Activated CD8-positive, alpha-beta memory T cell treated with anti-CD3 and anti-CD28 coated beads, Interleukin-2, amount 10 ng/mL, durations not matched to agents 7 days and 5 days (primary cell): ENCODE data around the gene ACTN1. TPM values are rescaled to one million over a fixed set of nuclear protein-coding genes. Genes with fewer than 3 reads are reported as not detected.
"Not testable (repeated sequence)": the region's sequence is repeated elsewhere in the genome, so short reads cannot be mapped to it uniquely, and the experiment has no call there.

Experiments
- ATAC-seq: fragments of 150-1000 bp; cut with Tn5 transposase; one replicate; pipeline ENCODE4 v1.10.0; 2021; ENCODE audit warnings: moderate library complexity
- CTCF ChIA-PET: fragments of 350-600 bp; sonication (Branson Sonifier 250); formaldehyde crosslinking; loops from one replicate; lab custom pipeline; 2021; ENCODE audit warnings: antibody characterized with exemption; lab: Charles Lee
- DNase-seq: peaks from one replicate; pipeline ENCODE4 v3.0.0-alpha.2; 2020
- H3K27ac Mint-ChIP-seq: one replicate; pipeline ENCODE4 v1.8.0; 2021; ENCODE audit warnings: mild to moderate bottlenecking, mixed read lengths
- H3K27me3 Mint-ChIP-seq: one replicate; pipeline ENCODE4 v1.8.0; 2021; ENCODE audit warnings: mixed read lengths
- H3K36me3 Mint-ChIP-seq: one replicate; pipeline ENCODE4 v1.8.0; 2021; ENCODE audit warnings: mild to moderate bottlenecking, mixed read lengths
- H3K4me1 Mint-ChIP-seq: one replicate; pipeline ENCODE4 v1.8.0; 2021; ENCODE audit warnings: mixed read lengths
- H3K4me3 Mint-ChIP-seq: one replicate; pipeline ENCODE4 v1.8.0; 2021; ENCODE audit warnings: mild to moderate bottlenecking, moderate library complexity, mixed read lengths
- H3K9me3 Mint-ChIP-seq: one replicate; pipeline ENCODE4 v1.8.0; 2022; ENCODE audit warnings: low read depth, mixed read lengths
- total RNA-seq, 2 experiments: library from RNA; stranded (reverse); gene quantifications; one replicate each; pipeline ENCODE4 v1.2.3, GENCODE V29; 2021

ACTN1 gene
- total RNA-seq, 2 experiments from 2014 or later, result 26.8 to 56.0 TPM

- Mint-ChIP-seq H3K9me3 (no peaks in the 10 kb centered on the region), H3K27me3 (peaks cover 7% of the 10 kb centered on the region), H3K36me3 (no peaks in the 10 kb centered on the region), H3K4me3 (no peak overlapping the region), H3K27ac (no peak overlapping the region), H3K4me1 (peaks cover 4% of the 10 kb centered on the region)
- no peak for DNase-seq
- ATAC-seq, result no peak
- CTCF ChIA-PET, result interaction anchor here (0.6 to 2.1 kb wide), 5 partner anchors 13 to 591 kb away, joined by 3 to 6 read pairs (median 3); no protein-coding TSS in a partner anchor
Observed at GRCh38 chr14:68849416-68849815, 129.7 kb downstream of the ACTN1 start.

- H3K27me3 Mint-ChIP-seq, result peaks cover 13% of the 10 kb centered on the region
- H3K27ac Mint-ChIP-seq, result no peak overlapping the region
- no peaks in the 10 kb centered on the region for H3K36me3 Mint-ChIP-seq
- ATAC-seq (no peak), DNase-seq (no peak)
- H3K4me3 Mint-ChIP-seq, result no peak overlapping the region
- no peaks in the 10 kb centered on the region for H3K9me3 Mint-ChIP-seq
- CTCF ChIA-PET, result interaction anchor here (0.6 to 2.1 kb wide), 5 partner anchors 11 to 246 kb away, joined by 3 to 6 read pairs (median 3); no protein-coding TSS in a partner anchor
- H3K4me1 Mint-ChIP-seq, result peaks cover 7% of the 10 kb centered on the region
Observed at GRCh38 chr14:68848253-68848652, 130.8 kb downstream of the ACTN1 start.

- CTCF ChIA-PET, result interaction anchor here (1.2 to 2.1 kb wide), 2 partner anchors 15 to 64 kb away, joined by 5 to 6 read pairs; no protein-coding TSS in a partner anchor
Observed at GRCh38 chr14:68847640-68848039, 131.5 kb downstream of the ACTN1 start.

GRCh38 chr14:68846466-68846865 lies 132.6 kb downstream of the ACTN1 start:
- no peaks in the 10 kb centered on the region for H3K9me3 Mint-ChIP-seq

More at GRCh38 chr14:68847640-68848039, 131.5 kb downstream of the ACTN1 start:
- H3K36me3 Mint-ChIP-seq, H3K27ac Mint-ChIP-seq, H3K9me3 Mint-ChIP-seq, H3K4me3 Mint-ChIP-seq, ATAC-seq, DNase-seq, H3K4me1 Mint-ChIP-seq: not testable (repeated sequence)
- H3K27me3 Mint-ChIP-seq, result peaks cover 13% of the 10 kb centered on the region

GRCh38 chr14:68844210-68844545 lies 134.9 kb downstream of the ACTN1 start:
- peaks cover 15% of the 10 kb centered on the region for H3K4me1 Mint-ChIP-seq
- no peak overlapping the region for H3K27ac Mint-ChIP-seq
- H3K27me3 Mint-ChIP-seq, result peaks cover 13% of the 10 kb centered on the region
- no peaks in the 10 kb centered on the region for H3K9me3 Mint-ChIP-seq
- no peak for DNase-seq
- H3K4me3 Mint-ChIP-seq, result no peak overlapping the region
- H3K36me3 Mint-ChIP-seq, result no peaks in the 10 kb centered on the region
- ATAC-seq, result no peak
- CTCF ChIA-PET, result interaction anchor here (0.6 to 3.4 kb wide), 54 partner anchors 9 to 1046 kb away, joined by 3 to 30 read pairs (median 4); partner anchors contain the start of gene EXD2

More at GRCh38 chr14:68846466-68846865, 132.6 kb downstream of the ACTN1 start:
- no peak overlapping the region for H3K27ac Mint-ChIP-seq
- no peak overlapping the region for H3K4me3 Mint-ChIP-seq
- DNase-seq, result no peak
- peaks cover 7% of the 10 kb centered on the region for H3K4me1 Mint-ChIP-seq
- H3K36me3 Mint-ChIP-seq, result no peaks in the 10 kb centered on the region
- H3K27me3 Mint-ChIP-seq, result peaks cover 13% of the 10 kb centered on the region
- ATAC-seq, result no peak
- CTCF ChIA-PET, result no interaction called here

- DNase-seq (peak; percentile 81), ATAC-seq (peak; percentile 89)
- no peak overlapping the region for H3K4me3 Mint-ChIP-seq
- no peaks in the 10 kb centered on the region for H3K36me3 Mint-ChIP-seq
- H3K4me1 Mint-ChIP-seq, result peaks cover 15% of the 10 kb centered on the region
- H3K27me3 Mint-ChIP-seq, result peaks cover 13% of the 10 kb centered on the region
- no peak overlapping the region for H3K27ac Mint-ChIP-seq
- CTCF ChIA-PET, result interaction anchor here (0.6 to 3.4 kb wide), 54 partner anchors 8 to 1045 kb away, joined by 3 to 30 read pairs (median 4); partner anchors contain the start of gene EXD2
- no peaks in the 10 kb centered on the region for H3K9me3 Mint-ChIP-seq
Observed at GRCh38 chr14:68843471-68844209, 135.5 kb downstream of the ACTN1 start.

GRCh38 chr14:68842298-68842697 lies 136.8 kb downstream of the ACTN1 start:
- Mint-ChIP-seq H3K4me3 (no peak overlapping the region), H3K27me3 (peaks cover 13% of the 10 kb centered on the region), H3K36me3 (no peaks in the 10 kb centered on the region), H3K9me3 (no peaks in the 10 kb centered on the region), H3K4me1 (peaks cover 15% of the 10 kb centered on the region), H3K27ac (no peak overlapping the region)
- ATAC-seq (no peak), DNase-seq (no peak)
- CTCF ChIA-PET, result interaction anchor here (0.9 to 3.4 kb wide), 3 partner anchors 11 to 162 kb away, joined by 3 to 30 read pairs (median 27); no protein-coding TSS in a partner anchor

GRCh38 chr14:68841016-68841809 lies 137.9 kb downstream of the ACTN1 start:
- Mint-ChIP-seq H3K4me3 (no peak overlapping the region), H3K27me3 (peaks cover 14% of the 10 kb centered on the region), H3K36me3 (no peaks in the 10 kb centered on the region), H3K9me3 (no peaks in the 10 kb centered on the region), H3K27ac (no peak overlapping the region), H3K4me1 (peaks cover 15% of the 10 kb centered on the region)
- ATAC-seq (no peak), DNase-seq (no peak)
- CTCF ChIA-PET, result no interaction called here

- Mint-ChIP-seq H3K4me3 (no peak overlapping the region), H3K4me1 (peaks cover 15% of the 10 kb centered on the region), H3K36me3 (peaks cover 5% of the 10 kb centered on the region), H3K27me3 (peaks cover 21% of the 10 kb centered on the region), H3K27ac (no peak overlapping the region), H3K9me3 (peaks cover 3% of the 10 kb centered on the region)
- peak; percentile 35 for ATAC-seq
- CTCF ChIA-PET, result no interaction called here
- no peak for DNase-seq
Observed at GRCh38 chr14:68840454-68840853, 138.6 kb downstream of the ACTN1 start.

- H3K27ac Mint-ChIP-seq, result no peak overlapping the region
- DNase-seq, result no peak
- peaks cover 18% of the 10 kb centered on the region for H3K27me3 Mint-ChIP-seq
- peaks cover 7% of the 10 kb centered on the region for H3K36me3 Mint-ChIP-seq
- H3K4me3 Mint-ChIP-seq, result no peak overlapping the region
- peaks cover 5% of the 10 kb centered on the region for H3K9me3 Mint-ChIP-seq
- CTCF ChIA-PET, result interaction anchor here (2.1 kb wide), 1 partner anchor 8 kb away, joined by 11 read pairs; no protein-coding TSS in a partner anchor
- no peak for ATAC-seq
- H3K4me1 Mint-ChIP-seq, result peaks cover 4% of the 10 kb centered on the region
Observed at GRCh38 chr14:68836082-68836481, 143.0 kb downstream of the ACTN1 start.

- H3K4me1 Mint-ChIP-seq, result no peaks in the 10 kb centered on the region
- DNase-seq (no peak), ATAC-seq (no peak)
- H3K4me3 Mint-ChIP-seq, result no peak overlapping the region
- H3K36me3 Mint-ChIP-seq, result peaks cover 7% of the 10 kb centered on the region
- H3K9me3 Mint-ChIP-seq, result peaks cover 5% of the 10 kb centered on the region
- CTCF ChIA-PET, result interaction anchor here (1.1 to 2.1 kb wide), 2 partner anchors 9 to 45 kb away, joined by 5 to 11 read pairs; no protein-coding TSS in a partner anchor
- no peak overlapping the region for H3K27ac Mint-ChIP-seq
- H3K27me3 Mint-ChIP-seq, result peaks cover 21% of the 10 kb centered on the region
Observed at GRCh38 chr14:68834816-68835215, 144.3 kb downstream of the ACTN1 start.

GRCh38 chr14:68828698-68829097 lies 150.4 kb downstream of the ACTN1 start:
- Mint-ChIP-seq H3K9me3 (no peaks in the 10 kb centered on the region), H3K27ac (no peak overlapping the region), H3K4me1 (no peaks in the 10 kb centered on the region), H3K36me3 (no peaks in the 10 kb centered on the region), H3K4me3 (no peak overlapping the region), H3K27me3 (peaks cover 12% of the 10 kb centered on the region)
- CTCF ChIA-PET, result interaction anchor here (1.1 to 5.3 kb wide), 2 partner anchors 12 to 15 kb away, joined by 4 to 27 read pairs; no protein-coding TSS in a partner anchor
- ATAC-seq (no peak), DNase-seq (no peak)

- Mint-ChIP-seq H3K4me3 (no peak overlapping the region), H3K27me3 (peaks cover 6% of the 10 kb centered on the region), H3K27ac (no peak overlapping the region), H3K4me1 (peaks cover 8% of the 10 kb centered on the region), H3K9me3 (no peaks in the 10 kb centered on the region), H3K36me3 (no peaks in the 10 kb centered on the region)
- ATAC-seq, result no peak
- CTCF ChIA-PET, result interaction anchor here (1.2 to 2.2 kb wide), 10 partner anchors 8 to 578 kb away, joined by 3 to 13 read pairs (median 5); no protein-coding TSS in a partner anchor
- no peak for DNase-seq
Observed at GRCh38 chr14:68825729-68826128, 153.4 kb downstream of the ACTN1 start.
